Muscle of arm (tissue), 14 donors: ENCODE results near the gene PDE4C. TPM values are rescaled to one million over a fixed set of nuclear protein-coding genes. Genes with fewer than 3 reads are reported as not detected.
A peak's percentile ranks its signal among the peaks of the same experiment; 100 is the strongest.

Source experiments
- DNase-seq: peaks from one replicate; pipeline ENCODE4 v3.0.0-alpha.2; 2013
- long read RNA-seq, 11 donors: transcript quantifications; one replicate each; lab custom pipeline, GENCODE V29; 2026
- polyA plus RNA-seq, 12 donors: library from polyadenylated mRNA; unstranded; fragments of 120-200 nt; gene quantifications; one replicate each; pipeline ENCODE4 v1.2.1, GENCODE V29; 2013; ENCODE audit not compliant: insufficient read length in 12 of 12

PDE4C gene
- polyA plus RNA-seq: 1 to 10 TPM in 10 of 12 donors, not detected in 2; 1.1 to 8.3 (median 2.9) TPM
- long read RNA-seq, donor 1: 0 reads
- long read RNA-seq, donor 2: 0 reads
- long read RNA-seq, donor 3: 0 reads
- long read RNA-seq, donor 4: 0 reads
- long read RNA-seq, donor 5: 0 reads
- long read RNA-seq, donor 6: 0 reads
- long read RNA-seq, donor 7, partial matches to known transcripts: 0 of 1 reads
- long read RNA-seq, donor 7, other reads (novel, unspliced or antisense): 0 of 1 reads
- long read RNA-seq, donor 8: 0 reads
- long read RNA-seq, donor 9: 0 reads
- long read RNA-seq, donor 10: 0 reads
- long read RNA-seq, donor 11: 0 reads

DNA sequence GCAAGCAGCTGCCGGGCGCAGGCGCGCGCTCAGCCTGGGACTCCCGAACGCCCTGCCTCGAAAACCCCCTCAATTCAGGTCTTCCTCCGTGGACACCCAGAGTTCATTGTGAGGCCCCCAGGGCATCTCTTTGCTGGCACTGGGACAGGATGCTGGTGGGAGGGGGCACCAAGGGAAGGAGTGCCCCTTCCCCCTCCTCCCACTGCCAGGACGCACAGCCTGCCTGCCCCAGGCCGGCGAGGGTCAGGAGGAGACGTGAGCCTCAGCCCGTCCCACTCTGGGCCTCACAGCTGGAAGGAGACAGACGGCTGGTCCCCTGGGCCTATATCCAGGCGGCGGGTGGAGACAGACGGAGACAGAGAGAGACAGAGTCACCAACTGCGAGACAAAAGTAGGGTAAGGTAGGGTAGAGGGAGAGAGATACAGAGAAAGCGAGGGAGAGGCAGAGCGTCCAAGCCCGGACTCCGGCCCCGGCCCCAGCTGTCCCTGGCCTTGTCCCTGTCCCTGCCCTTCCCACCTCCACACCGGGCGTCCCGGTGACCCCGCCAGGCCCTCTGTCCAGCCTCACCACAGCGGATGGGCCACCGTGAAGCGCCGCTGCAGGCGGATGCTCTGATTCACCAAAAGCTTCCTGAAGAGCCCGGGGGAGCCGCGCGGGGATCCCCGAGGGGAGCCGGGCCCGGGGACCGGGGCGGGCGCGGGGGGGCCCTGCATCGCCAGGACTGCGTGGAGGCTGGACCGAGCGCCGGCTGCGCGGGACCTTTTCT, at the start of gene PDE4C:
TSS of gene PDE4C (minus strand) at position 737 of the 767 bp plus-strand sequence. CDS start at position 714, 23 bp downstream.
- DNase-seq: no peak

DNA sequence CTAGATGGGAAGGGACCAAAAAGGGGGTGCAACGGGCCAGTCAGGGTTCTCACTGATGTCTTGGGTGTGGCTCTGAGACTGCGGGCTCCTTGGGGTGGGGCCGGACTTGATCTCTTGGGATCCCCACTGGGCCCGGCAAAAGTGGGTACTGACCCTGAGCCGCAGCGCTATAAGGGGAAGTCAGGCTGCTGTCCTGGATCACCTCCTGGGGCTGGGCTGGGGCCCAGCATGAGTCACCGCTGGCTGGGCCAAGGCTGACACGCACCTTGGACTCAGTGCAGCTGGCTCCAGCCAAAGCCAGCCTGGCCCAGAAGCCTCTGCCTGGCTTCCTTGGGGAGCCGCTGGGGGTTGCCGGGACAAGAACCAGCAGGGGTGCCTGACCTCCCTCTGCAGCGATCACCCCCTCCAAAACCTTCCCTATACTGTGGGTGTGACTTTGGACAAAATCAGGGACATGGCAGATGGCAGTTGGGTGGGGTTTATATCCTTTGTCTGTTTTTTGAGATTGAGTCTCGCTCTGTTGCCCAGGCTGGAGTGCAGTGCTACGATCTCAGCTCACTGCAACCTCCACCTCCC, 48.6 kb upstream of the PDE4C start:
- peak; percentile 93 for DNase-seq

GRCh38 chr19:18274219-18274780, 48.1 kb upstream of the PDE4C start, which contains the start of gene IQCN:
TSS of gene IQCN (minus strand) at chr19:18274452. CDS start at chr19:18269478, 4,974 bp downstream.
- DNase-seq: peak; percentile 54

GRCh38 chr19:18273561-18274218, 47.5 kb upstream of the PDE4C start:
- DNase-seq: no peak

- no peak for DNase-seq
Measured at GRCh38 chr19:18271433-18271841, 45.2 kb upstream of the PDE4C start.

GRCh38 chr19:18270326-18270725, 44.1 kb upstream of the PDE4C start:
- DNase-seq: no peak

GRCh38 chr19:18269070-18269723, 43.0 kb upstream of the PDE4C start:
- DNase-seq: no peak

GRCh38 chr19:18266771-18267686, 40.8 kb upstream of the PDE4C start:
- DNase-seq: no peak

GRCh38 chr19:18265582-18265981, 39.3 kb upstream of the PDE4C start:
- no peak for DNase-seq

DNA sequence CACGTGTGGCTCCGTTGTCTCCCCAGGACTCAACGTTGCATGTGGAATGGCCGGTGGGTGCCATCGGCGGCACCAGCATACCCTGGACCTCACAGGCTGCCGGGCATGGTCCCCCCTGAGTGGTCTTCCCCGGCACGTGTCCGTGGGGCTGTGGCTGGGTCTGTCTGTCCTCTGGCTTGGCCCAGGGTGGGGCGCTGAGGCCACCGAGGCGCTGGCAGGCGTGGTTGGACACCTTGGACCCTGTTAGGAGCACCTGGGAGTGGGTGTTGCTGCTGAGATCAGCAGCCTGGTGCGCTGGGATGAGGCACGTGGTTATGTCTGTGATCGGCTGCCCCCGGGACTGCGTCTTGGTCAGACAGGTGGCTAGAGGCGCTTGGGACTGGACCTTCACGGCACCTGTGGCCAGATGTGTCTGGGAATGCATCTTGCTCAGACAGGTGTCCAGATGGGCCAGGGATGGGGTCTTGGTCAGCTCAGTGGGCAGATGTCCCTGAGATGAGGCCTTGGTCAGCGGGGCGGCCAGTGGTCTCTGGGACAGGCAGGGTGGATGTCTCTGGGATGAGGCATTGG, 38.8 kb upstream of the PDE4C start:
- DNase-seq: no peak

- DNase-seq: no peak
Measured at GRCh38 chr19:18264137-18264854, 38.1 kb upstream of the PDE4C start.

GRCh38 chr19:18263324-18264136, 37.3 kb upstream of the PDE4C start:
- DNase-seq: no peak

DNA sequence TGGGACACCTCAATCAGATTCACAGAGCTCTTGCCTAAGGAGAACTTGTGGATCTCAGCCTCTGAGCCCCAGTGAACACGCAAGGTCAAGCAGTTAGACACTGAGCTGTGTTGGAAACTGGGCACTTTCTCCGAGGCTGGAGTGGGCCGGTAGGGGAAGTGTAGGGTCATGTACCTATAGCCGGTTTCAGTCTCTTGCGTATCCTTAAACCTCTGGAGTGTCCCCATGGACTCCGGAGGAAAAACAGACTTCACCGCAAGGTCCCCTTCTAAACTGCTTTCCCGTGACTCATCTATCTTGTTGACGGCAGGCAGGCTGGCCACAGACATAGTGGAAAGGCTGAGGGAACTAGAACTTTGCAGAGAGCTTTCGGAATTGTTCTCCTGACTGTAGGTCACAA, 36.7 kb upstream of the PDE4C start:
- DNase-seq: no peak

DNA sequence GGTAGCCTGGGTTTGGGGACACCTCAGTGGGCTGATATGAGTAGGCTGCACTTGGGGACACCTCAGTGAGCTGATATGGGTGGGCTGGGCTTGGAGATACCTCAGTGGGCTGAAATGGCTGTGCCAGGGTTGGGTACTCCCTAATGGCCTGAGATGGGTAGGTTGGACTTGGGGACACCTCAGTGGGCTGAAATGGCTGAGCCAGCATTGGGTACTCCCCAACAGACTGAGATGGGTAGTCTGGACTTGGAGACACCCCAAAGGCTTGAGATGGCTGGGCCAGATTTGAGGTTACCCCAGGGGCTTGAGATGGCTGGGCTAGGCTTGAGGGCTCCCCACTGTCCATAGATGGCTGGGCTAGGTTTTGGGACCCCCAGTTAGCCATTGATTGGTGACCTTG, 35.9 kb upstream of the PDE4C start:
- DNase-seq: no peak

- DNase-seq: no peak
Measured at GRCh38 chr19:18261474-18261873, 35.2 kb upstream of the PDE4C start.

DNA sequence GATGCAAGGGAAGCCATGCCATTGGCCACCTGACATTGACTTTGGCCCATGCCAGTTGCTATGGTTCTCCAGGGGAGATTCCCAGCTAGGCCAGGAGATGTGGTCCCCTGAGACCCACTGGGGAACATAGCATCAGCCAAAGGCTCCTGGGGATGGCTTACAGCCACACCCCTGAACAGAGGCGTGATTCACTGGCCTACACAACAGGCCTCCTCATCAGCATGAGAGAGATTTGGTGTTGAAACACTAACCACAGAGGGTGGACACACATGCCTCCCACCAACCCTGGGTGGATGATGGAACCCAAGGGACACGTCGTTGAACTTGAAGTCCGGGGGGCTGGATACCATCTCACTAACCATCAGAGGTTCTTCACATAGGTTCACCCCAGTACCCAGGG, 33.7 kb upstream of the PDE4C start:
- no peak for DNase-seq

DNA sequence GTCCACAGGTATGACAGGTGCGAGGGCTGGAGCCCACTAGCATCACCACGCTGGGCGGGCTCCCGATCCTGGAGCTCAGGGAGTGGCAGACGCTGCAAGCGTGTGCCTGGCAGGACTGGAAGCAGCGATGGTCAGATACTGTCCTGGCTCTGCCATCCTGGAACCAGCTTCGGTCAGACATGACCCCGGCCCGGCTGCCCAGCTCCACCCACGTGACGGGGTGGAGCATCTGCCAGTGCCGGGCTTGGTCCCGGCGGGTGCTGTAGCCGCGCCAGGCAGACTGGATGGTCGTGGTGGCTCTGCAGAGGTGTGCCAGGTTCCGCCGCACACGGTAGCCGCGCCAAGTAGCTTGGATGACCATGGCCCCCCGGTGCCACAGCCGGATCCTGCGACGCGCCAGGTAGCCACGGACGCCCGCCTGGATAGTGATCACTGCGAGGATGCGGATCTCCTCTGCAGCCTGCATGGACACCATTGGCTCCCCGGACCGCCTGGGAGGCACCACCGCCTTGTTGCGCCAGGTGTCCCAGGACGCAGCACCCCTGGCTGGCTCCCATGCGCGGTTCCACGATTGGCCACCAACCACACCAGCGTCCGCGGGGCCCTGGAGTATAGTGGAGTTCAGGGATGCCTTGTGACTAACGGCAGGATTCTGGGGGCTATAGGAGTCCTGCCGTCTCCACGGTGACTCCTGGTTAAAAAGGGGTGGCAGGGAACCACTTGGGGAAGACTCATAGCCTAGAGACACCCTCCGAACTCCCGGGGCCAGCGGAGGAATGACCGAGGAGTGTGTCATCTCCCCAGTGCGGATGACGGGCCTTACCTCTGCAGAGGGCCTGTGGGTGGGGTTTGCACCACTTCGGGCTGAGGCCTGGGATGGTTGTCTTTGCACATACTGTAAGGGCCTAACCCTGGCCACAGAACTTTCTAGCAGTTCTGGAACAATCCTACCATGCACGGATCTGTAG, 31.5 kb upstream of the PDE4C start:
- DNase-seq: no peak
